Measurements from ENCODE around the gene ISG20.

DNA sequence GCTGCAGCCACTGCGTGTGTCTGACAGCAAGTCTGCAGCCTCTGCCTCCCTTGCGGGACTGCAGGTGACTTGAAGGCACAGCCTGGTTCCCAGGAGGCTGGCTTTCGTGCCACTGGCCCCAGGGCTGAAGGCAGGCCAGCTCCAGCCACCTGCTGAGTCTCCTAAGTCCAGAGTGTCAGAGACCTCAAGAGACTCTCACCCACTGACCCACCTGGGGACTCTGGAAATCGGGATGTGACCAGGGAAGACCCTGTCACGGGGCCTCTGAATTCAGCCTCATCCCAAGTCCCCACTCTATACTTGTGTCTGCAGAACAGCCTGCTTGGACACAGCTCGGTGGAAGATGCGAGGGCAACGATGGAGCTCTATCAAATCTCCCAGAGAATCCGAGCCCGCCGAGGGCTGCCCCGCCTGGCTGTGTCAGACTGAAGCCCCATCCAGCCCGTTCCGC lies 16.3 kb downstream of the ISG20 start:
- no peak for TF ChIP-seq ZNF274 (IDR thresholded peaks at IDR 0.05; ENCODE audit: low read depth, low read length)
- TF ChIP-seq SUZ12 (IDR thresholded peaks at IDR 0.05; ENCODE audit: extremely low read depth, insufficient read depth, insufficient read length) = no peak
- no peak for TF ChIP-seq YY1 (IDR thresholded peaks at IDR 0.05; ENCODE audit: insufficient read depth, insufficient read length)

Data from NT2/D1 (cell line).